Suprapubic skin (tissue), 4 donors: Measurements from ENCODE around the gene FAM53A. TPM values are rescaled to one million over a fixed set of nuclear protein-coding genes. Genes with fewer than 3 reads are reported as not detected.
"Not testable (repeated sequence)": the region's sequence is repeated elsewhere in the genome, so short reads cannot be mapped to it uniquely, and the experiment has no call there.

ENCODE experiments used
- DNase-seq, 2 donors: peaks; one replicate each; pipeline ENCODE4 v3.0.0-alpha.2; 2019; ENCODE audit warnings: low spot score in 2 of 2
- H3K27ac ChIP-seq: fragments of 200-600 bp; sonication (generic); one replicate; pipeline ENCODE4 v1.5.1; 2019
- H3K27me3 ChIP-seq: fragments of 200-600 bp; sonication (generic); one replicate; pipeline ENCODE4 v1.5.1; 2019
- H3K36me3 ChIP-seq: fragments of 200-600 bp; sonication (generic); one replicate; pipeline ENCODE4 v1.5.1; 2019
- H3K4me1 ChIP-seq: fragments of 200-600 bp; sonication (generic); one replicate; pipeline ENCODE4 v1.5.1; 2019
- H3K4me3 ChIP-seq: fragments of 200-600 bp; sonication (generic); one replicate; pipeline ENCODE4 v1.5.1; 2019; ENCODE audit warnings: mild to moderate bottlenecking
- H3K9me3 ChIP-seq: fragments of 200-600 bp; sonication (generic); one replicate; pipeline ENCODE4 v1.5.1; 2019
- CTCF ChIP-seq, 2 donors: fragments of 200-600 bp in 1 of 2; fragments of 450-650 bp in 1 of 2; sonication (generic) in 1 of 2; IDR thresholded peaks; one replicate each; pipeline ENCODE4 v1.5.1; 2016 to 2019; ENCODE audit warnings: antibody characterized with exemption in 2 of 2, mild to moderate bottlenecking in 1 of 2, moderate library complexity in 1 of 2
- EP300 ChIP-seq: sonication (generic); formaldehyde crosslinking; IDR thresholded peaks from one replicate; pipeline ENCODE4 v1.6.1; 2017; ENCODE audit warnings: antibody characterized with exemption
- POLR2A ChIP-seq, 2 donors: fragments of 450-650 bp; IDR thresholded peaks; one replicate each; pipeline ENCODE4 v1.6.1; 2017; ENCODE audit warnings: antibody characterized with exemption in 2 of 2, mild to moderate bottlenecking in 2 of 2, moderate library complexity in 2 of 2
- POLR2AphosphoS5 ChIP-seq, 3 donors: sonication (generic); formaldehyde crosslinking; IDR thresholded peaks; one replicate each; pipeline ENCODE4 v1.6.1; 2017; ENCODE audit warnings: antibody characterized with exemption in 3 of 3
- WGBS: methylation state at CpG from one replicate; pipeline ENCODE4 v1.1.5; 2018; 5-methylcytosine and 5-hydroxymethylcytosine counted together
- total RNA-seq, 4 donors: library from RNA; depleted of rRNA; stranded (reverse); fragments of >200 nt; gene quantifications; one replicate each; pipeline ENCODE4 v1.1.0, GENCODE V29; 2016

FAM53A gene
- total RNA-seq, 4 donors from 2014 or later: 2.2 to 8.0 (median 4.9) TPM

- WGBS: 78% methylated on average over 20 of the region's 24 CpGs
- H3K27ac ChIP-seq: no peak overlapping the region
- H3K4me1 ChIP-seq: peaks cover 11% of the 10 kb centered on the region
- H3K36me3 ChIP-seq: no peaks in the 10 kb centered on the region
- H3K9me3 ChIP-seq: no peaks in the 10 kb centered on the region
- TF ChIP-seq CTCF (IDR thresholded peaks at IDR 0.05) (no peak), POLR2AphosphoS5 (IDR thresholded peaks at IDR 0.05) (no peak), POLR2A (IDR thresholded peaks at IDR 0.05) (no peak), EP300 (no peak)
- peaks cover 35% of the 10 kb centered on the region for H3K27me3 ChIP-seq
- peak in 1 of 2 donors; percentile 46 for DNase-seq
- H3K4me3 ChIP-seq: no peak overlapping the region
Measured at GRCh38 chr4:1608196-1608820, 75.8 kb downstream of the FAM53A start.

GRCh38 chr4:1607436-1608195 lies 76.5 kb downstream of the FAM53A start:
- WGBS: 91% methylated on average over 23 of the region's 23 CpGs
- H3K4me3 ChIP-seq, H3K27ac ChIP-seq, H3K36me3 ChIP-seq, H3K9me3 ChIP-seq: not testable (repeated sequence)
- DNase-seq: peak in 1 of 2 donors; percentile 41
- Histone ChIP-seq H3K4me1 (peaks cover 11% of the 10 kb centered on the region), H3K27me3 (peaks cover 42% of the 10 kb centered on the region)

- peak in 1 of 2 donors; percentile 54 for DNase-seq
- peaks cover 11% of the 10 kb centered on the region for H3K4me1 ChIP-seq
- no peaks in the 10 kb centered on the region for H3K36me3 ChIP-seq
- no peak overlapping the region for H3K27ac ChIP-seq
- H3K9me3 ChIP-seq: no peaks in the 10 kb centered on the region
- peaks cover 42% of the 10 kb centered on the region for H3K27me3 ChIP-seq
- 42% methylated on average over 6 of the region's 19 CpGs for WGBS
- no peak overlapping the region for H3K4me3 ChIP-seq
- no peak for TF ChIP-seq POLR2A (IDR thresholded peaks at IDR 0.05)
Measured at GRCh38 chr4:1604706-1605205, 79.4 kb downstream of the FAM53A start.

DNA sequence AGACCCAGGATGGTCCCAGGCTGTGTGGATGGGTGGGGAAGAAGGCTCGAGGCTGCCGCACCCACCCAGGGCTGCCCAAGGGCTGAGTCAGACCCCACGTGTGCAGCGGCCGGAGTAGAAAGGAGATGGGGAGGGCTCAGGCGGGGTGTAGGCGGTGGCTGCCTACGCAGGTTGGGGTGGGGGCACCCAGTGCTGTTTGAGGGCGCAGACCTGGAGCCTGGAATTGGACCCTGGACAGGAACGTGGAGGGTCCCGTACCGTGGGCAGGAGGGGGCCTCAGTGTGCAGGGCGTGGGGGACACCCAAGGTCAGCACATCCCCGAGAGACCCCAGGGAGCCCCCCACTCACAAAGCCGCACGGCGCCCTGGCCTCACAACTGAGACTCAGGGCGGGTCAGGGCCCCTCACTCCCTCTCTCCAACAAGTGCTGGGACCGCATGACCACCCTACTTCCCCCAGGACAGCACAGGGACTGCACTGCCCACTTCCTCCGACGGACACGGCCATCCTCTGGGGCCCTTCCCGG lies 79.9 kb downstream of the FAM53A start:
- Histone ChIP-seq H3K36me3 (no peaks in the 10 kb centered on the region), H3K27ac (no peak overlapping the region), H3K9me3 (no peaks in the 10 kb centered on the region), H3K4me1 (peaks cover 11% of the 10 kb centered on the region), H3K4me3 (no peak overlapping the region), H3K27me3 (peaks cover 42% of the 10 kb centered on the region)
- TF ChIP-seq POLR2A (IDR thresholded peaks at IDR 0.05) (no peak), EP300 (no peak), POLR2AphosphoS5 (IDR thresholded peaks at IDR 0.05) (no peak), CTCF (IDR thresholded peaks at IDR 0.05) (no peak)
- DNase-seq: peak; percentile 62 to 69
- WGBS: 24% methylated on average over 9 of the region's 23 CpGs

DNA sequence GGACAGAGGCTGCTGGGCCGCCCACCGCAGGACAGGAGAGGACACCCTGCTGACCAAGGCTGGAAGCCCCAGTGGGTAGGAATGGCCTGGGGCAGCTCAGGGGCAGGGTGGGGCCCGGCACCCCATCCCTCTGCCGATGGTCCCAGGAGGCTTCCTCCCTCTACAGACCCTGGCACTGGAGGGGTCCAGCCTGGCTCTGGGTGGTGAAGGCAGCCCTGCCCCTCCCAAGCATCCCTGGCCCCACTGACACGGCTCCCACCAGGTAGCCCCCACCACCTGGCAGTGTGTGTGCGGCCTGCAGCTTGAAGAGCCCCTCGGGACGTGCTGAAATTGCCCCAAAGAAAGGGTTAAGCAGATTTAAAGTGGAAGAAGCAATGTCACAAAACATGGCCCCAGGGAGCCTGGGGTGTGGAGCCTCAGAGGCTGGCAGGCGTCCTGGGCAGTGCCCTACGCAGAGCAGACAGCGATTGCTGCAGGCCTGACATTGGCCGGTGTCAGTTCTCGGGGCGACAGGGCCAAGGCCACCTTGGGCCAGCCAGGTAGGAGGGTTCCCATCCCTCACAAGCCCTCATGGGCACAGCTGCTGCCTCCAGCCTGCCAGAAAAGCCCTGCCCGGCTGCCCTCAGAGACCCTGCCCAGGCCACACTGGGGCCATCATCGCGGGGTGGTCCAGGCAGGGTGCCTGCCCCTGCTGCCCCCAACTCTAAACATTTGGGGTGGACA lies 80.5 kb downstream of the FAM53A start:
- H3K9me3 ChIP-seq: no peaks in the 10 kb centered on the region
- DNase-seq: peak; percentile 48 to 56
- peaks cover 11% of the 10 kb centered on the region for H3K4me1 ChIP-seq
- TF ChIP-seq EP300: no peak
- TF ChIP-seq CTCF (IDR thresholded peaks at IDR 0.05): no peak
- TF ChIP-seq POLR2A (IDR thresholded peaks at IDR 0.05): no peak
- no peak for TF ChIP-seq POLR2AphosphoS5 (IDR thresholded peaks at IDR 0.05)
- H3K36me3 ChIP-seq: no peaks in the 10 kb centered on the region
- peaks cover 39% of the 10 kb centered on the region for H3K27me3 ChIP-seq
- no peak overlapping the region for H3K4me3 ChIP-seq
- H3K27ac ChIP-seq: no peak overlapping the region
- WGBS: 44% methylated on average over 10 of the region's 17 CpGs
